K562 (cell line): Measurements from ENCODE around the gene TFAP2E. TPM values are rescaled to one million over a fixed set of nuclear protein-coding genes. Genes with fewer than 3 reads are reported as not detected.
A peak's percentile ranks its signal among the peaks of the same experiment; 100 is the strongest.

Experiments
- CEBPB ChIP-seq: fragments of 450-650 bp; IDR thresholded peaks from 2 replicates; pipeline ENCODE4 v1.6.1; 2016; ENCODE audit warnings: missing genetic modification characterization, missing compliant biosample characterization
- FOXK1 ChIP-seq: sonication (generic); formaldehyde crosslinking; IDR thresholded peaks from 2 replicates; pipeline ENCODE4 v1.8.0; 2022; ENCODE audit warnings: missing genetic modification reagents, mild to moderate bottlenecking, borderline replicate concordance
- MCM3 ChIP-seq: fragments of 450-650 bp; IDR thresholded peaks from 2 replicates; pipeline ENCODE4 v1.6.1; 2016
- NFIC ChIP-seq: fragments of 450-650 bp; IDR thresholded peaks from 2 replicates; pipeline ENCODE4 v1.6.1; 2017; ENCODE audit warnings: mild to moderate bottlenecking, inconsistent platforms
- POLR2B ChIP-seq: fragments of 450-650 bp; IDR thresholded peaks from 2 replicates; pipeline ENCODE4 v1.6.1; 2018; ENCODE audit warnings: low read depth; ENCODE audit not compliant: partially characterized antibody
- PPARD ChIP-seq: fragments of 250-450 bp; sonication (Bioruptor Pico); IDR thresholded peaks from 2 replicates; pipeline ENCODE4 v1.8.0; 2022; ENCODE audit warnings: inconsistent platforms, mild to moderate bottlenecking, moderate library complexity
- RB1 ChIP-seq: fragments of 450-650 bp; IDR thresholded peaks from 2 replicates; pipeline ENCODE4 v1.6.1; 2017; ENCODE audit warnings: low read depth, mild to moderate bottlenecking
- RBM17 ChIP-seq: fragments of 200-400 bp; formaldehyde crosslinking; IDR thresholded peaks from 2 replicates; pipeline ENCODE4 v1.6.1; 2017; ENCODE audit warnings: low read depth, mild to moderate bottlenecking, low read length, borderline replicate concordance
- SNRNP70 ChIP-seq: fragments of 200-400 bp; formaldehyde crosslinking; optimal IDR thresholded peaks from 2 replicates; pipeline ENCODE3; 2017; ENCODE audit warnings: low read depth, low read length
- U2AF2 ChIP-seq: fragments of 200-400 bp; formaldehyde crosslinking; optimal IDR thresholded peaks from 2 replicates; pipeline ENCODE3; 2017; ENCODE audit warnings: low read depth, mild to moderate bottlenecking, low read length
- WHSC1 ChIP-seq: IDR thresholded peaks from one replicate; pipeline ENCODE4 v1.6.1; 2012; ENCODE audit warnings: low read length, control low read depth, inconsistent platforms
- ZFP1 ChIP-seq: fragments of 450-650 bp; formaldehyde crosslinking; IDR thresholded peaks from 2 replicates; pipeline ENCODE4 v1.4.0; 2020; ENCODE audit warnings: mild to moderate bottlenecking, mixed read lengths
- ZNF12 ChIP-seq: sonication (generic); formaldehyde crosslinking; IDR thresholded peaks from 2 replicates; pipeline ENCODE4 v1.4.0; 2020; ENCODE audit warnings: mild to moderate bottlenecking, missing genetic modification reagents
- ZNF146 ChIP-seq: IDR thresholded peaks from one replicate; pipeline ENCODE4 v1.6.1; 2018; ENCODE audit warnings: missing compliant biosample characterization; ENCODE audit not compliant: unreplicated experiment
- ZNF197 ChIP-seq: fragments of 200-800 bp; sonication (Bioruptor generic); IDR thresholded peaks from 2 replicates; pipeline ENCODE4 v1.6.1; 2016; ENCODE audit warnings: low read depth, missing genetic modification characterization, missing compliant biosample characterization
- polyA plus RNA-seq, 8 experiments: library from polyadenylated mRNA; depleted of rRNA in 4 of 8; stranded (reverse) in 5 of 8; unstranded in 3 of 8; fragments of >200 nt; fragmentation: Nextera tagmentation in 2 of 8; fragmentation: Illumina TruSeq in 1 of 8; extraction: Ambion mirVana in 2 of 8; extraction: Trizol in 1 of 8; gene quantifications; 2 replicates each; pipeline versions ENCODE4 v1.2.1 to v1.2.3, GENCODE V29; 2011 to 2014; ENCODE audit warnings: inconsistent platforms in 1 of 8, missing spikeins in 1 of 8
- total RNA-seq, 7 experiments: library from RNA; depleted of rRNA in 6 of 7; stranded (reverse); fragments of >200 nt in 6 of 7; fragmentation: Illumina TruSeq in 2 of 7; extraction: Trizol in 2 of 7; gene quantifications; 2 replicates each; pipeline versions ENCODE4 v1.2.1 to v1.2.3, GENCODE V29; 2011 to 2021; ENCODE audit warnings: low replicate concordance in 1 of 7
- TF ChIP-seq, protein P1 (sequence below), 3 experiments: IDR thresholded peaks in 2 of 3; conservative IDR thresholded peaks in 1 of 3; 2 replicates each; pipeline ENCODE4 v1.5.1; 2011 to 2012; ENCODE audit warnings: low read length in 3 of 3, mild to moderate bottlenecking in 3 of 3, control low read depth in 2 of 3, improper control_type of control experiment in 1 of 3, inconsistent platforms in 1 of 3, low read depth in 1 of 3, mixed read lengths in 1 of 3, moderate library complexity in 1 of 3; ENCODE audit not compliant: insufficient read depth in 2 of 3
- TF ChIP-seq, protein P2 (sequence below): fragments of 450-650 bp; formaldehyde crosslinking; IDR thresholded peaks from 2 replicates; pipeline ENCODE4 v1.4.0; 2022; ENCODE audit warnings: missing genetic modification characterization
- TF ChIP-seq, protein P3 (sequence below), 2 experiments: fragments of 450-650 bp; IDR thresholded peaks; 2 replicates each; pipeline ENCODE4 v1.6.1; 2018; ENCODE audit warnings: mild to moderate bottlenecking in 2 of 2, low read depth in 1 of 2; ENCODE audit not compliant: partially characterized antibody in 2 of 2
- TF ChIP-seq, protein P4 (sequence below): fragments of 250-450 bp; sonication (Bioruptor Pico); IDR thresholded peaks from 2 replicates; pipeline ENCODE4 v1.8.0; 2022; ENCODE audit warnings: inconsistent platforms

The TFAP2E gene
- total and polyA plus RNA-seq, 9 of the 15 experiments (the other 6 are each of a cell fraction or from before 2014, with no cell fraction given): 0.03 to 0.11 (median 0.07) TPM; not detected in 4

DNA sequence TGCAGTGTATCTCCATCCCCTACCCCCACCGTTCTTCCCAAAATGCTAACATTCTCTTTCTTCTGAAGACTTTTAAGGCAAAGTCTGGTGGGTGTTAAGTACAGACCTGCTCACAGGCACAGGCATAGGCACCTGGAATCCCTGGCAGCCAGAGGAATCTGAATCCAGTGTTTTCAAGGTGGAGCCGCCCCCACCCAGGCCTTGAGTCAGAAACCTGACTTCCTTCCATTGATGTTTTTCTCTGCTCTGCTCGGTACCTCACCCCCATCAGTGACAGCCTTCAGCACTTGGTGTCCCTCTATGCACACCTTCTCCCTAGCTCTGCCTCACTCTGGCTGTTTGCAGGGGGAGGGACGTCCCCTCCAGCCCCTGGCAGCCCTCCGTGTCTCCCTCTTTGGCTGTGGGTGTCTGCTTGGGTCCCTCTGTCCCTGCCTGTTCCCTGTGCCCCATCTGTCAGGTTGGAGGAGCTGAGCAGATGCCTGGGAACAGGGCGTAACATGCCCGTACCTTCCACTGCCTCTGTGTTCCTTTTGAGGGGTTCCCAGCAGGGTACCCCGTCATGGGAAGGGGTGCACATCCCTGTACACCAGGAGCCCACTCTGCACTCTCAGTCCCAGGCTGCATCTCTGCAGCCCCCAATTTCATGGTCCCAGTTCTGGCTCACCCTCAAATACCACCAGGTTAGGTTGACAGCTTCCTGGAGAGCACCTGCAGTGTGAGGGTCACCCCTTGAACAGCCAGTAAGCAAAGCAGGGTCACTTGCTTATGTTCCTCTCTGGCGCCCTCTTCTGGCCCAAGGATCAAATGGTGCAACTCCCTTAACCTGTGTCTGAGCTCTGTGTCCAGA lies 8.9 kb upstream of the TFAP2E start (continued):
- no peak for TF ChIP-seq PPARD (CRISPR knock-in tag)
- no peak for TF ChIP-seq WHSC1
- TF ChIP-seq RB1: peak; percentile 34; the same call in 1 of the 2 replicates
- TF ChIP-seq RBM17: no peak
- TF ChIP-seq ZFP1 (CRISPR knock-in tag): no peak
- 0 out of 2 replicates have a peak, but pooled peaks have one; percentile 15 for TF ChIP-seq CEBPB (tag)
- no peak for TF ChIP-seq ZNF197 (CRISPR knock-in tag)
- no peak for TF ChIP-seq MCM3
- TF ChIP-seq, protein P1, sequence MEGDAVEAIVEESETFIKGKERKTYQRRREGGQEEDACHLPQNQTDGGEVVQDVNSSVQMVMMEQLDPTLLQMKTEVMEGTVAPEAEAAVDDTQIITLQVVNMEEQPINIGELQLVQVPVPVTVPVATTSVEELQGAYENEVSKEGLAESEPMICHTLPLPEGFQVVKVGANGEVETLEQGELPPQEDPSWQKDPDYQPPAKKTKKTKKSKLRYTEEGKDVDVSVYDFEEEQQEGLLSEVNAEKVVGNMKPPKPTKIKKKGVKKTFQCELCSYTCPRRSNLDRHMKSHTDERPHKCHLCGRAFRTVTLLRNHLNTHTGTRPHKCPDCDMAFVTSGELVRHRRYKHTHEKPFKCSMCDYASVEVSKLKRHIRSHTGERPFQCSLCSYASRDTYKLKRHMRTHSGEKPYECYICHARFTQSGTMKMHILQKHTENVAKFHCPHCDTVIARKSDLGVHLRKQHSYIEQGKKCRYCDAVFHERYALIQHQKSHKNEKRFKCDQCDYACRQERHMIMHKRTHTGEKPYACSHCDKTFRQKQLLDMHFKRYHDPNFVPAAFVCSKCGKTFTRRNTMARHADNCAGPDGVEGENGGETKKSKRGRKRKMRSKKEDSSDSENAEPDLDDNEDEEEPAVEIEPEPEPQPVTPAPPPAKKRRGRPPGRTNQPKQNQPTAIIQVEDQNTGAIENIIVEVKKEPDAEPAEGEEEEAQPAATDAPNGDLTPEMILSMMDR (IDR thresholded peaks at IDR 0.05 in 2 of 3, conservative IDR thresholded peaks at IDR 0.05 in 1 of 3; ENCODE audit: insufficient read depth in 2 of 3, low read depth in 1 of 3, low read length in 3 of 3): peak; percentile 91 to 94 (median 93)
- TF ChIP-seq, protein P2, sequence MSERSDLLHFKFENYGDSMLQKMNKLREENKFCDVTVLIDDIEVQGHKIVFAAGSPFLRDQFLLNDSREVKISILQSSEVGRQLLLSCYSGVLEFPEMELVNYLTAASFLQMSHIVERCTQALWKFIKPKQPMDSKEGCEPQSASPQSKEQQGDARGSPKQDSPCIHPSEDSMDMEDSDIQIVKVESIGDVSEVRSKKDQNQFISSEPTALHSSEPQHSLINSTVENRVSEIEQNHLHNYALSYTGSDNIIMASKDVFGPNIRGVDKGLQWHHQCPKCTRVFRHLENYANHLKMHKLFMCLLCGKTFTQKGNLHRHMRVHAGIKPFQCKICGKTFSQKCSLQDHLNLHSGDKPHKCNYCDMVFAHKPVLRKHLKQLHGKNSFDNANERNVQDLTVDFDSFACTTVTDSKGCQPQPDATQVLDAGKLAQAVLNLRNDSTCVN (CRISPR knock-in tag): 0 out of 2 replicates have a peak, but pooled peaks have one; percentile 15
- TF ChIP-seq, protein P3, sequence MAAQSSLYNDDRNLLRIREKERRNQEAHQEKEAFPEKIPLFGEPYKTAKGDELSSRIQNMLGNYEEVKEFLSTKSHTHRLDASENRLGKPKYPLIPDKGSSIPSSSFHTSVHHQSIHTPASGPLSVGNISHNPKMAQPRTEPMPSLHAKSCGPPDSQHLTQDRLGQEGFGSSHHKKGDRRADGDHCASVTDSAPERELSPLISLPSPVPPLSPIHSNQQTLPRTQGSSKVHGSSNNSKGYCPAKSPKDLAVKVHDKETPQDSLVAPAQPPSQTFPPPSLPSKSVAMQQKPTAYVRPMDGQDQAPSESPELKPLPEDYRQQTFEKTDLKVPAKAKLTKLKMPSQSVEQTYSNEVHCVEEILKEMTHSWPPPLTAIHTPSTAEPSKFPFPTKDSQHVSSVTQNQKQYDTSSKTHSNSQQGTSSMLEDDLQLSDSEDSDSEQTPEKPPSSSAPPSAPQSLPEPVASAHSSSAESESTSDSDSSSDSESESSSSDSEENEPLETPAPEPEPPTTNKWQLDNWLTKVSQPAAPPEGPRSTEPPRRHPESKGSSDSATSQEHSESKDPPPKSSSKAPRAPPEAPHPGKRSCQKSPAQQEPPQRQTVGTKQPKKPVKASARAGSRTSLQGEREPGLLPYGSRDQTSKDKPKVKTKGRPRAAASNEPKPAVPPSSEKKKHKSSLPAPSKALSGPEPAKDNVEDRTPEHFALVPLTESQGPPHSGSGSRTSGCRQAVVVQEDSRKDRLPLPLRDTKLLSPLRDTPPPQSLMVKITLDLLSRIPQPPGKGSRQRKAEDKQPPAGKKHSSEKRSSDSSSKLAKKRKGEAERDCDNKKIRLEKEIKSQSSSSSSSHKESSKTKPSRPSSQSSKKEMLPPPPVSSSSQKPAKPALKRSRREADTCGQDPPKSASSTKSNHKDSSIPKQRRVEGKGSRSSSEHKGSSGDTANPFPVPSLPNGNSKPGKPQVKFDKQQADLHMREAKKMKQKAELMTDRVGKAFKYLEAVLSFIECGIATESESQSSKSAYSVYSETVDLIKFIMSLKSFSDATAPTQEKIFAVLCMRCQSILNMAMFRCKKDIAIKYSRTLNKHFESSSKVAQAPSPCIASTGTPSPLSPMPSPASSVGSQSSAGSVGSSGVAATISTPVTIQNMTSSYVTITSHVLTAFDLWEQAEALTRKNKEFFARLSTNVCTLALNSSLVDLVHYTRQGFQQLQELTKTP (IDR thresholded peaks at IDR 0.05; ENCODE audit: low read depth in 1 of 2, partially characterized antibody in 2 of 2): no peak
- no peak for TF ChIP-seq SNRNP70
- no peak for TF ChIP-seq POLR2B
- TF ChIP-seq NFIC: no peak
- TF ChIP-seq U2AF2: no peak
- TF ChIP-seq, protein P4, sequence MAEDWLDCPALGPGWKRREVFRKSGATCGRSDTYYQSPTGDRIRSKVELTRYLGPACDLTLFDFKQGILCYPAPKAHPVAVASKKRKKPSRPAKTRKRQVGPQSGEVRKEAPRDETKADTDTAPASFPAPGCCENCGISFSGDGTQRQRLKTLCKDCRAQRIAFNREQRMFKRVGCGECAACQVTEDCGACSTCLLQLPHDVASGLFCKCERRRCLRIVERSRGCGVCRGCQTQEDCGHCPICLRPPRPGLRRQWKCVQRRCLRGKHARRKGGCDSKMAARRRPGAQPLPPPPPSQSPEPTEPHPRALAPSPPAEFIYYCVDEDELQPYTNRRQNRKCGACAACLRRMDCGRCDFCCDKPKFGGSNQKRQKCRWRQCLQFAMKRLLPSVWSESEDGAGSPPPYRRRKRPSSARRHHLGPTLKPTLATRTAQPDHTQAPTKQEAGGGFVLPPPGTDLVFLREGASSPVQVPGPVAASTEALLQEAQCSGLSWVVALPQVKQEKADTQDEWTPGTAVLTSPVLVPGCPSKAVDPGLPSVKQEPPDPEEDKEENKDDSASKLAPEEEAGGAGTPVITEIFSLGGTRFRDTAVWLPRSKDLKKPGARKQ: no peak
- no peak for TF ChIP-seq ZNF146 (CRISPR knock-in tag)
- no peak for TF ChIP-seq FOXK1 (CRISPR knock-in tag)
- TF ChIP-seq ZNF12 (CRISPR knock-in tag): no peak
